ENCODE measurements around the gene PRSS57. TPM values are rescaled to one million over a fixed set of nuclear protein-coding genes. Genes with fewer than 3 reads are reported as not detected.

Gene PRSS57
- total and polyA plus RNA-seq, 2 of the 13 experiments (the other 11 are each of a cell fraction or from before 2014, with no cell fraction given), result 0.12 TPM; not detected in 1

DNA sequence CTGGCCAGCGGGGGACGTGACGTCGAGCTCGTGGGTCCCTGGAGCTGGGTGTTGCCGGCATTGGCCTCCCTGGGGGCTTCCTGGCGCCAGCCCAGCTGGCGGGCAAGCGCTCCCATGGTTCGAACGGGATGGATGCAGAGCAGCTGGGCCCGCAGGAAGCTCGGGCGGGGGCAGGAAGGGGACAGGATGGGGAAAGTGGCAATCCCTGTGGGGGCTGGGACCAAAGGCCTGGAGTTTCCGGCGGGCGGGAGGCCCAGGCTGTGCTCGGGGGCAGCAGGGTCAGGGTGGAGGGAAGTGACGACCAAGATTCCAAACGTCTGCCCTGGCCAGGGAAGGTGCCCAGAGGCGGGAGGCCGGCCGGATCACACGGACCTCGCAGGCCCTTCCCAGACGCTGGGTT lies 32.8 kb upstream of the PRSS57 start (continued):
- TF ChIP-seq, protein P1, sequence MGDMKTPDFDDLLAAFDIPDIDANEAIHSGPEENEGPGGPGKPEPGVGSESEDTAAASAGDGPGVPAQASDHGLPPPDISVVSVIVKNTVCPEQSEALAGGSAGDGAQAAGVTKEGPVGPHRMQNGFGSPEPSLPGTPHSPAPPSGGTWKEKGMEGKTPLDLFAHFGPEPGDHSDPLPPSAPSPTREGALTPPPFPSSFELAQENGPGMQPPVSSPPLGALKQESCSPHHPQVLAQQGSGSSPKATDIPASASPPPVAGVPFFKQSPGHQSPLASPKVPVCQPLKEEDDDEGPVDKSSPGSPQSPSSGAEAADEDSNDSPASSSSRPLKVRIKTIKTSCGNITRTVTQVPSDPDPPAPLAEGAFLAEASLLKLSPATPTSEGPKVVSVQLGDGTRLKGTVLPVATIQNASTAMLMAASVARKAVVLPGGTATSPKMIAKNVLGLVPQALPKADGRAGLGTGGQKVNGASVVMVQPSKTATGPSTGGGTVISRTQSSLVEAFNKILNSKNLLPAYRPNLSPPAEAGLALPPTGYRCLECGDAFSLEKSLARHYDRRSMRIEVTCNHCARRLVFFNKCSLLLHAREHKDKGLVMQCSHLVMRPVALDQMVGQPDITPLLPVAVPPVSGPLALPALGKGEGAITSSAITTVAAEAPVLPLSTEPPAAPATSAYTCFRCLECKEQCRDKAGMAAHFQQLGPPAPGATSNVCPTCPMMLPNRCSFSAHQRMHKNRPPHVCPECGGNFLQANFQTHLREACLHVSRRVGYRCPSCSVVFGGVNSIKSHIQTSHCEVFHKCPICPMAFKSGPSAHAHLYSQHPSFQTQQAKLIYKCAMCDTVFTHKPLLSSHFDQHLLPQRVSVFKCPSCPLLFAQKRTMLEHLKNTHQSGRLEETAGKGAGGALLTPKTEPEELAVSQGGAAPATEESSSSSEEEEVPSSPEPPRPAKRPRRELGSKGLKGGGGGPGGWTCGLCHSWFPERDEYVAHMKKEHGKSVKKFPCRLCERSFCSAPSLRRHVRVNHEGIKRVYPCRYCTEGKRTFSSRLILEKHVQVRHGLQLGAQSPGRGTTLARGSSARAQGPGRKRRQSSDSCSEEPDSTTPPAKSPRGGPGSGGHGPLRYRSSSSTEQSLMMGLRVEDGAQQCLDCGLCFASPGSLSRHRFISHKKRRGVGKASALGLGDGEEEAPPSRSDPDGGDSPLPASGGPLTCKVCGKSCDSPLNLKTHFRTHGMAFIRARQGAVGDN (CRISPR knock-in tag; IDR thresholded peaks at IDR 0.05), result peak; percentile 45

DNA sequence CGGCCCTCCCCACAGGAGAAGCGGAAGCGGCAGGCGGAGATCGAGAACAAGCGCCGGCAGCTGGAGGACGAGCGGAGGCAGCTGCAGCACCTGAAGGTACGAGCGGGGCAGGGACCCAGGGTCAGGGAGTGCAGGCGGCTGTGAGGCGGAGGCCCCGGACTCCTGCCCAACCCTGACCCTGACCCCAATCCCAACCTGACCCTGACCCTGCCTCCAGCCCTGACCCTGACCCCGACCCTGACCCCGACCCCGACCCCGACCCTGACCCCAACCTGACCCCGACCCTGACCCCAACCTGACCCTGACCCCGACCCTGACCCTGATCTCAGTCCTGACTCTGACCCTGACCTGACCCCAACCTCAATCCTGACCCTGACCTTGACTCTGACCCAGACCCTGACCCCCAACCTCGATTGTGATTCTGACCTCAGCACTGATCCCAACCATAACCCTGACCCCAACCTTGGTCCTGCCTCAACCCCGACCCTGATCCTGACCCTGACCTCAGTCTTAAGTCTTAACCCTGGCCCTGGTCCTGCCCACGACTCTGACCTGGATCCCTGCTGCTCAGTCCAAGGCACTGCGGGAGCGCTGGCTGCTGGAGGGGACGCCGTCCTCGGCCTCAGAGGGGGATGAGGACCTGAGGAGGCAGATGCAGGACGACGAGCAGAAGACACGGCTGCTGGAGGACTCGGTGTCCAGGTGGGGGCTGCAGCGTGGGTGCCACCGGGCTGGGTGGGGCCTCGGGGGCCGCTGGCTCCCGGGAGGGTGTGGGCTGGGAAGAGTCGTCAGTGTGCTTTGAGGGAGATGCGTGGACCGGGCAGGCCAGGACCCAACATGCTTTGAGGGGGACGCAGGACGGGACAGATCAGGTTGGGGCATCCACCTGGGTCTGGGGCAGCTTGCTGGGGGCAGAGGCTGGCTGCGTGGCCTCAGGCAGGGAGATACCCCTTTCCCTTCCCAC lies 32.0 kb upstream of the PRSS57 start:
- FAIRE-seq (no peak), ATAC-seq (peak; percentile 48), DNase-seq (ENCODE audit: low spot score) (no peak)
- no peaks in the 10 kb centered on the region for H3K36me3 ChIP-seq (replicated peaks in 1 of 2; ENCODE audit: control insufficient read depth in 1 of 2, insufficient read depth in 2 of 2, low read length in 2 of 2)
- no peak overlapping the region for H3K4me3 ChIP-seq (replicated peaks in 1 of 3; ENCODE audit: insufficient read depth in 1 of 3, low read depth in 2 of 3, low read length in 3 of 3)
- no peaks in the 10 kb centered on the region for H3K27me3 ChIP-seq (ENCODE audit: control insufficient read depth in 1 of 2, insufficient read depth in 2 of 2, low read length in 2 of 2)
- 86% methylated on average over 40 of the region's 43 CpGs for WGBS (ENCODE audit: low lambda C conversion rate)
- no TSS peak for BruUV-seq (replicated peaks)
- no peak overlapping the region for H2AFZ ChIP-seq (ENCODE audit: low read length)
- H3K4me1 ChIP-seq (ENCODE audit: insufficient read depth, low read length), result peaks cover 12% of the 10 kb centered on the region
- ChIA-PET POLR2A (interaction anchor here (0.8 kb wide), 1 partner anchor 48 kb away, joined by 3 read pairs; no protein-coding TSS in a partner anchor), CTCF (ENCODE audit: low intra/inter-chr PET ratio, low total read pairs) (no interaction called here)
- intact Hi-C loops (cut with micrococcal nuclease; ENCODE audit: unreplicated experiment) (no loop called here), in situ Hi-C loops (cut with HindIII; ENCODE audit: extremely low pct_ligation_motif_present, low pct_unique_long_range_greater_than_20kb) (no loop called here)
- H3K79me2 ChIP-seq (ENCODE audit: insufficient read depth, low read length), result no peaks in the 10 kb centered on the region
- no peak overlapping the region for H3K9ac ChIP-seq (ENCODE audit: insufficient read depth, low read depth, low read length)
- no peak overlapping the region for H3K27ac ChIP-seq (ENCODE audit: extremely low read length, insufficient read depth, low read length)
- H3K9me3 ChIP-seq (ENCODE audit: low read length), result no peaks in the 10 kb centered on the region
- no peaks in the 10 kb centered on the region for H4K20me1 ChIP-seq (ENCODE audit: insufficient read depth, low read length)
- H3K4me2 ChIP-seq (ENCODE audit: low read depth, low read length), result no peak overlapping the region
- TF ChIP-seq, protein P2, sequence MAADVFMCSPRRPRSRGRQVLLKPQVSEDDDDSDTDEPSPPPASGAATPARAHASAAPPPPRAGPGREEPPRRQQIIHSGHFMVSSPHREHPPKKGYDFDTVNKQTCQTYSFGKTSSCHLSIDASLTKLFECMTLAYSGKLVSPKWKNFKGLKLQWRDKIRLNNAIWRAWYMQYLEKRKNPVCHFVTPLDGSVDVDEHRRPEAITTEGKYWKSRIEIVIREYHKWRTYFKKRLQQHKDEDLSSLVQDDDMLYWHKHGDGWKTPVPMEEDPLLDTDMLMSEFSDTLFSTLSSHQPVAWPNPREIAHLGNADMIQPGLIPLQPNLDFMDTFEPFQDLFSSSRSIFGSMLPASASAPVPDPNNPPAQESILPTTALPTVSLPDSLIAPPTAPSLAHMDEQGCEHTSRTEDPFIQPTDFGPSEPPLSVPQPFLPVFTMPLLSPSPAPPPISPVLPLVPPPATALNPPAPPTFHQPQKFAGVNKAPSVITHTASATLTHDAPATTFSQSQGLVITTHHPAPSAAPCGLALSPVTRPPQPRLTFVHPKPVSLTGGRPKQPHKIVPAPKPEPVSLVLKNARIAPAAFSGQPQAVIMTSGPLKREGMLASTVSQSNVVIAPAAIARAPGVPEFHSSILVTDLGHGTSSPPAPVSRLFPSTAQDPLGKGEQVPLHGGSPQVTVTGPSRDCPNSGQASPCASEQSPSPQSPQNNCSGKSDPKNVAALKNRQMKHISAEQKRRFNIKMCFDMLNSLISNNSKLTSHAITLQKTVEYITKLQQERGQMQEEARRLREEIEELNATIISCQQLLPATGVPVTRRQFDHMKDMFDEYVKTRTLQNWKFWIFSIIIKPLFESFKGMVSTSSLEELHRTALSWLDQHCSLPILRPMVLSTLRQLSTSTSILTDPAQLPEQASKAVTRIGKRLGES (CRISPR knock-in tag; IDR thresholded peaks at IDR 0.05; ENCODE audit: borderline replicate concordance), result no peak
- TF ChIP-seq ZNF530 (CRISPR knock-in tag; IDR thresholded peaks at IDR 0.05; ENCODE audit: low read depth) (no peak), NR2F6 (IDR thresholded peaks at IDR 0.05) (peak; percentile 91), NR2F6 (CRISPR knock-in tag; IDR thresholded peaks at IDR 0.05) (peak; percentile 60), ESRRA (CRISPR knock-in tag; IDR thresholded peaks at IDR 0.05; ENCODE audit: low read depth) (peak; percentile 66; the same call in 1 of the 2 replicates), ZMYM4 (CRISPR knock-in tag; IDR thresholded peaks at IDR 0.05) (no peak), ZNF430 (CRISPR knock-in tag; IDR thresholded peaks at IDR 0.05) (no peak), ZNF354B (CRISPR knock-in tag; IDR thresholded peaks at IDR 0.05) (no peak), NCOR1 (IDR thresholded peaks at IDR 0.05; ENCODE audit: borderline replicate concordance, low read length) (peak; percentile 94), ZNF780A (CRISPR knock-in tag; IDR thresholded peaks at IDR 0.05) (no peak), ZNF776 (CRISPR knock-in tag; IDR thresholded peaks at IDR 0.05) (no peak)
- TF ChIP-seq, protein P3, sequence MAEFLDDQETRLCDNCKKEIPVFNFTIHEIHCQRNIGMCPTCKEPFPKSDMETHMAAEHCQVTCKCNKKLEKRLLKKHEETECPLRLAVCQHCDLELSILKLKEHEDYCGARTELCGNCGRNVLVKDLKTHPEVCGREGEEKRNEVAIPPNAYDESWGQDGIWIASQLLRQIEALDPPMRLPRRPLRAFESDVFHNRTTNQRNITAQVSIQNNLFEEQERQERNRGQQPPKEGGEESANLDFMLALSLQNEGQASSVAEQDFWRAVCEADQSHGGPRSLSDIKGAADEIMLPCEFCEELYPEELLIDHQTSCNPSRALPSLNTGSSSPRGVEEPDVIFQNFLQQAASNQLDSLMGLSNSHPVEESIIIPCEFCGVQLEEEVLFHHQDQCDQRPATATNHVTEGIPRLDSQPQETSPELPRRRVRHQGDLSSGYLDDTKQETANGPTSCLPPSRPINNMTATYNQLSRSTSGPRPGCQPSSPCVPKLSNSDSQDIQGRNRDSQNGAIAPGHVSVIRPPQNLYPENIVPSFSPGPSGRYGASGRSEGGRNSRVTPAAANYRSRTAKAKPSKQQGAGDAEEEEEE (CRISPR knock-in tag; IDR thresholded peaks at IDR 0.05; ENCODE audit: borderline replicate concordance), result no peak

Data from HepG2 (cell line).